HG03378 (cell line): ENCODE results near the gene MORC2.

Experiments
- ATAC-seq: cut with Tn5 transposase; IDR thresholded peaks from one replicate; pipeline ENCODE4 v1.9.1; 2021; ENCODE audit warnings: mild to moderate bottlenecking, moderate library complexity; ENCODE audit not compliant: unreplicated experiment

MORC2 gene

DNA sequence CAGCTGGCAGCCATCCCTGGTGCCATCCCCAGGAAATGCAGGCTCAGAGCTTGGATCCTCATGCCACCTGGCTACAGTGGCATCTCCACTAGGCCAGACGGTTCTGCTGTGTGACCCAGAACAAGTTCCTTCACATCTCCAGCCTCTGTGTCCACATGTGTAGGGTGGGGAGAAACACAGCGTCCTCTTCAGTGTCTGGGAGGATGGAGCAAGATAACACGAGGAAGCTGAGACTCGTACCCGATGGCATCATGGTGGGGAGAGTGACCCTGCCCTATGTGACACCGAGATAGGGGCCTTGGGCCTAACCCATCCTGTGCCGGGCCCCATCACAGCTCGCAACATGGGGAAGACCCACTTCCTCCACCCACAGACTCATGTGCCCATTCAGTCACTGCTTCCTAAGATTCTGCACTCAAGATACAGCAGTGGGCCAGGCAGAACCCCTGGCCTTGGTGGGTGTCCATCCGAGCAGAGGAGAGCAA lies 78.5 kb downstream of the MORC2 start:
- no peak for ATAC-seq

DNA sequence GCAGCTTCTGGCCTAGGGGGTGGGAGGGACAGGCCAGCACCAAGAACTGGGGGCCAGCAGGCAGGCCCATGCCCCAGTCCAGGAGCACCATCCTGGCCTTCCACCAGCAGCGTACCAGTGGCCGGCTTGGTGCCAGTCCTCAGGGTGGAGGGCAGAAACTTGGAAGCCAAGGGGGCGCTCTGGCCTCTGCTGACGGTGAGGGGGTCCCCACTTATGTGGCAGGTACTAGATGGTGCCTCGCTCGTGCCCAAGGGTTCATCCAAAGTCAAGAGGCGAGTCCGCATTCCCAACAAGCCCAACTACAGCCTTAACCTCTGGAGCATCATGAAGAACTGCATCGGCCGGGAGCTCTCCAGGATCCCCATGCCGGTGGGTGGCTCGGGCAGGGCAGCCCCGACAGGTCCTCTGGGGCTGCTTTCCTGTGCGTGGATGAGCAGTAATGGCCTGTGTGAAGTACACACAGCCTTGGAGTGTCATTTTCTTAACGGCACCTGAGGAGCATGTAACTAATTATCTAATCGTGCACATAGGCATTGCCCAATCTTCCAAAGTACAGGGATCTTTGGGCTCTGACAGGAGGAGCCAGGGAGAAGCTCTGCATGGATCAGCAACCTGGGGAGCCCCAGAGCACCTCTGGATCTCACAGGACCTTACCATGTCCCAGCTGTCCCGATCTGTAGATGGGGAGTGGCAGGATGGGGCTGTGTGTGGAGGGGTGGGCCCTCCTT lies 79.1 kb downstream of the MORC2 start:
- no peak for ATAC-seq

DNA sequence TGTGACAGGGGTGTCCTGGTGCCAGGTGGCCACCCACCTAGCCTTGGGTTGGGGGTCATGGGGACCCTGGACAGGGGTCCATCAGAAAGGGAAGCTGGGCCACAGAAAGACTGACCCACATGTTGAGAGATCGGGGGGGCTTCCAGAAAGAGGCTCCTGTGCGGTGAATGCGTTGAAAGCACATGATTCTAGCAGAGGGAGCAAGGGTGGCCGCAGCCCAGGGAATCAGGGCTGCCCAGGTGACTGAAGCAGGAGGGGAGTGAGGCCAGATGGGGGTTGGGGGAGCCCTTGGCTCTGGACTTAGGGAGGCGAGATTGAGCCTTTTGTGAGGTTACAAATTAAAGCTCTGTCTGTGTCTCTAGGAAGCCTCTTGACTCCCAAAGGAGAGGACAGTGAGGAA lies 80.7 kb downstream of the MORC2 start:
- ATAC-seq: no peak

DNA sequence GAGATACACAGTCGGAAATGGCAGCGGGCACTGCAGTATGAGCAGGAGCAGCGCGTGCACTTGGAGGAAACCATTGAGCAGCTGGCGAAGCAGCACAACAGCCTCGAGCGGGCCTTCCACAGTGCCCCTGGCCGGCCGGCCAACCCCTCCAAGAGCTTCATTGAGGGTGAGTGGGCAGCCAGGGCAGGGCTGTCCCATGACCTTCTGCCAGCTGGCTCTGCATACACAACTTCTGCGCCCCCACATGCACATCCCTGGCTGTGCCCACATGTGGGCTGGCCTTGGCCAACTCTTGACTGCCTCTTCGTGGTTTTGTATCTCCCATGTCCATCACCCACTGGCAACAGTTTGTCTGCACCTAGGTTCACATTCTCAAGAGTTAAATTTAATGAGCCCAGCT lies 81.1 kb downstream of the MORC2 start:
- ATAC-seq: no peak

DNA sequence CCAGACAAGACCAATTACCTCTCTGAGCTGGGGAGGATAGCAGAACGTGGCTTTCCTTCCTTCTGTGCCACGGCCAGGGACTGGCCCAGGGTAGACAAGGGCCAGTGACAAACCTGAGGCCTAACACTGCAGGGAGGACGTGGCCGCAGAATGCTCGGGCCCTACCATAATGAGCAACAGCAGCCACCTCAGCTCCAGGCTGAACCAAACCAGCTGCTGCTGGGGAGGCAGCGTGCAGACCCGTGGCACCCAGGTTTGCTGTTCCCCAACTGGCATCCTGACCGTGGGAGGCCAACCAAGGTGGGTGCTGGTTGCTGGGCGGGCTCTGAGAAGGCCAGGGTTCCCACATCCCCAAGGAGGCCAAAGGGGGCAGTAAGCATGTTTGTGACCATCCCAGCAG lies 83.0 kb downstream of the MORC2 start:
- ATAC-seq: no peak

DNA sequence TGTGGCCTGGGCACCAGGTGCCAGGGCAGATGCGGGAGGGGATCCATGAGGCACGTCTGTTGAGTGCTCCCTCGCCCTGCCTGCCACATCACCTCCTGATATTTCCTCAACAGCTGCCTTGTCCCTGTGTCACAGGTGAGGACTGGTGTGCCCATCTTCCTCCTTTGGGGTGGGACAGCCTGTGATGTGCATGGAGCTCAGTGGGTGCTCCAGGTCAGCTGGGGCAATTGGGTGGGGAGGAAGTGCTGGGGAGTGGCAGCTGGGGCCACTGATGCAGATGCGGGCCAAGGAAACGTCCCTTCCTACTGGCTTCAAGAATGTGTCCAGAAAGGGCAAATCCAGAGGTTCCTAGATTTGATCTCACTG lies 83.6 kb downstream of the MORC2 start:
- no peak for ATAC-seq

- no peak for ATAC-seq
These were observed 84.2 kb downstream of the MORC2 start for GRCh38 chr22:30884211-30885000.

- ATAC-seq: no peak
These were observed 84.9 kb downstream of the MORC2 start for GRCh38 chr22:30883586-30884145.

DNA sequence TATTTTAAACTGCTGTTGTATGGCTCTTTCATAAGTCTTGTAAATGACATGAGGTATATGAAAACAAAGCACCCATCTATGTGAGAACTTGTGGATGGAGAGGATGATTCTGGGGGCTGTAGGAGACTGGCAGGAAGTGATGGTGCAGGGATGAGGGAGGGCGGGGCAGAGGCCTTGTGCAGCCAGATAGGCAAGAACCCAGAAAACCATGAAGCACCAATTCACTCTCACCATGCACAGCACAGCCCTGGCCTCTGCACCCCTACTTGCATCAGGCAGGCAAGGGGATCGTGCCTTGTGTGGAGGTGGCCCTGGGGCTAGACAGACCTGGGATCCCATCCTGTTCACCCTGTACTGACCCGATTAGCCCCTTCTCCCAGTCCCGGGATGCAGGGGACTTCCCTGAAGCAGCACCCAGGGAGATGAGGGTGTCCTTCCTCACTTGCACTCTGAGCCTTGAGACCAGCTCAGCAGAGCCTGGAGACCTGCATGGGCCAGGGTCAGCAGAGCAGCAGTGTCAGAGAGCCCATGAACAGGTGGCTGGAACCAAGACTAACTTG lies 85.5 kb downstream of the MORC2 start:
- no peak for ATAC-seq

DNA sequence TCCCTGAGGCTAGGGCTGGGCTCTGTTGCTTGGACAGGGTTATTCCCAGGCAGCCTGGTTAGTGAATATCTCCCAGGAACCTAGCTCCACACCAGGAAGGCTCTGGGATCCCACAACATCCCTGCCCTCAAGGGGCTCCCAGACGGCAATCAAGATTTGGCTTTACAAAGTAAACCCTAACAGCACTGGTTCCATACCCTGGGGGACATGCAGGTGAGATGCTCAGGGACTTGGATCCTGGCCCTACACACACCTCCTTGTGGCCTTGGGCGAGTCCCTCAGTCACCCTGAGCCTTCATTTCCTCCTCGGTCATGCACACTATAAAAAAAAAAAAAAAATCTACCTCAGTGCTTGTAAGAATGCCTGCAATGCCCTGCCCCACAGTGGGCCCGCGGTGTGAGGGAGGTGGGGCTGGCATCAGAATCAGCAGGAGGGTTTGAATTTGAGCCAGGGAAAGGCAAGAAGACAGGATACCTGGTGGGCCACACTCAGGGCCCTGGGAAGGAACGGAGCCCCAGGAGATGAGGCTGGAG lies 86.3 kb downstream of the MORC2 start:
- ATAC-seq: no peak

DNA sequence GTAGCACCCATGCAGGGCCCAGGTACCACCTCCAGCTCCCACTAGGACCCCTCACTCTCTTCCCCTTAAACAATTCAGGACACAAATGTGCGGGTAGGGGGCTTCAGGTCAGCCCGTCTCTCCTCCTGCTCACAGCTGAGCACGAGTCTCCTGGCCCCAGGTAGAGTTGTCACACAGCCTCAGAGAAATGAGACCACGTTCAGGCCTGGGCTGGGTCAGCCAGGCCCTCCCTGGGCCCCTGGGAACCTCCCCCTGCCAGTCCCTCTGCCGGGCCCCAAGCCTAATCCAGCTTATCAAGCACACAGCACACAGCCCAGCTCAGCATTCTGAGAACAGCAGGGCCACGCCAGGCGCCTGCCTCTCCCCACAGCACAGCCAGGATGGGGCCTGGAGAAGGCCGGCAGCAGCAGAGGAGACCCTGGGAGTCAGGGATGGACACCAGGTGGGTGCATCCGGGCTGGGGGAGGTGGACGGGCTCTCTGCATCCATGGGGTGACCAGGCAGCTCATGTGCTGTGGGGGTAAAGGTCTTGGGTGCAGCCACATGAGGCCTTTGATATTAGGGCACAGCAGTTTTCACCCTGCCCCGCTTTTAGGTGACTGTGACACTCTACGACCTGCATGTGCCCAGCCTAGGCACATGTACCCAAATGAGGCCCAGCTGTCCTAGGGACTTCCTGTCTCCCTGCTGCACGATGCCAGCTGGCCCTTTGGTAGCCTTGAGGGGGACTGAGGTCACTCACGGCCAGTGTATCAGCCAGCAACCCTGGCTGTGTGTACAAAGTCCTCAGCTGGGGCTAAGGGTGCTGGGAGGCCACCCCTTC lies 87.0 kb downstream of the MORC2 start:
- ATAC-seq: no peak

GRCh38 chr22:30880847-30881246 lies 87.7 kb downstream of the MORC2 start:
- no peak for ATAC-seq

DNA sequence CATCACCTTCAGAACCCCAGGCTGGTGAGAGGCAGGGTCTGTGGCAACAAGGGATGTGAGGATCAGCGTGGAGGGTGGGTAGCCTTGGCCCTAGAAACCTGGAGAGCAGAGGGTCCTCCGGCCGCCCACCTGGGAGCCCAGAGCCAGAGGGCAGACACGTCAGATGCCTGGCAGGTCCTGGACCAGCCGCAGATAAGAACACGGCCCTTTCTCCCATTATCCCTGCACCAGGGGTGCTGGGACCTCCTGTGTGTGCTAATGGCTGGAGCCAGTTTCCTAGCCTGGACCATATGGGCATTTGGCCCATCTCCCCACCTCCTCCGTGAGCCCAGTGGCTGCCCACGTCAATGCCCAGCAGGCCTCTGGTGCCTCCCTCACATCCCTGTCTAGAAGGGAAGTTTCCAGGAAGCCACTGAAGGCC lies 88.4 kb downstream of the MORC2 start:
- no peak for ATAC-seq

- ATAC-seq: no peak
These were observed 89.2 kb downstream of the MORC2 start for GRCh38 chr22:30879415-30879797.

DNA sequence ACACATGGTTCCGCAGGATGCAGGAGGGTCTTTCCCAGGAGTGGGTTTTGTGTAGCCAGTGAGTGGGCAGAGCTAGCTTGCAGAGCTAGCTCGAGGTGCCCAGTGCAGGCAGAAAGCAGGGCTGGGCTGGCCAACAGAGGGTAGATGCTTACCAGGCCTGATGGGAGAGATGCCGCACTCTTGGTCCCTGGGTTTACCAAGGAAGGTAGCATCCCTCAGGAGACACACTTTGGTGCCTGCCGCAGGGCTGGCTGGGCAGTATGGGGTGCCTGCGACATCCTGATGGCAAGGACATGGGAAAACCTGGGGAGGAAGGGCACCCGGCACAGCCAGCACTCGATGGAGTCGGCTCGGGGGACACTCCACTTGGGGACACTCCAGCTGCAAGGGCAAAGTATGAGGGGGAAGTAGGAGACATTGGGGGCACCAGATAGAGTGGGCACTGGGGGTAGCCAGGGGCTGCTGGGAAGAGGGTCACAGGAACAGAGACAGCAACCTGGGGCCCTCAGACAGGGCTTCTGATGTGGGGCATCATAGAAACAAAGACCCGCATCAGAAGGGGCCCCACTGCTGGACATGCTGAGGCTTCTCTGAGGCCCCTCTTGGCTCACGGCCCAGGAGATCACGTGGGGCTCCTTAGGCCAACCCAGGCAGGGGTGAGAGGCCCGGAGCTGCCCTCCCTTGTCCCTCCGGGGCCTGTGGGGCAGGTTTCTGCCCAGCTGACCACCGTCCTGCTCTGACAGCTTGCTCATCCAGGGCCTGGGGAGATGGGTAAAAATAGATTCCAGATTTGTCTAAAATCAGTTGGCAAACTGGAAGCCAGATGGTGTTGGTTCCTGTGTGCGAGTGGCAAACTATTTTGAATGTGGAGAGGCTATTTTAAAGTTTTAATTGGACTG lies 89.8 kb downstream of the MORC2 start:
- no peak for ATAC-seq

DNA sequence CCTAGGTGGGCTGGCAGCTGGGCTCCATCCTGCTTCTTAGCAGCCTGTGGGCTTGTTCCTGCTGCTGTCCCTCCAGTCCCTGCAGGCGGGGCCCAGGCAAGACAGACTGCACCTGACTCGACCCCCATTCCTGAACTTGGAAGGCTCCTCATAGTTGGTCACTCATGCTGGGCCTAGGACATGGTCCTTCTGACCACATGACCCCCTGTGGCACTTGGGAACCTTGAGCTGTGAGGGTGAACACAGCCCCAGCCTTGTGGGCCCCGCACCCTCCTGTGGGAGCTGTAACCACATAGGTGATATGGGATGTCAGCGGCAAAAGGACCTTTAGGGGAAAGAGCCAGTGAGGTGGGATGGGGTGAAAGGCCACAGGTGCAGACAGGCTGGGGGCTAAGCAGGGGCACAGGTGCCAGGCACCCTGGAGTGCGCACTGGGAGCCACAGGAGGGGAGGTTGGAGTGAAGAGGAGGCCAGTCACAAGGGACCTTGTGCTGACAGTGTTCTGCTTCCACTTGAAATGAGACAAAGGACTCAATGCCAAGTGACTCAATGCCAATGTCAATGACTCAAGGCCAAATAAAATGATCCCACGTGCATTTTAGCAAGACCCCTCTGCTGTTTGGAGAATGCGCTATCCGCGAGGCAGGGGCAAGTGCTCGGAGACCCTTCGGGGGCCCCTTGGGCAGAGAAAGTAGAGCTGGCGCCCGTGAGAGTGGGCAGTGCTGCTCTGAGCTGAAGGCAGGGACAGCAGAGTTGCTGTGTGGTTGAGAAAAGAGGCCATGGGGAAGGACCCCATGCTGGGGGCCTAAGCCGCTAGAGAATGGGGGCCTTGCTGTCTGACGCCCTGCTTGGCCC lies 90.7 kb downstream of the MORC2 start:
- ATAC-seq: no peak

- ATAC-seq: no peak
These were observed 91.5 kb downstream of the MORC2 start for GRCh38 chr22:30876915-30877553.

- no peak for ATAC-seq
These were observed 92.3 kb downstream of the MORC2 start for GRCh38 chr22:30876221-30876751.
